NCI-H345 (cell line): ENCODE results near the gene ARIH2.
A peak's percentile ranks its signal among the peaks of the same experiment; 100 is the strongest.

Experiments used
- DNase-seq: peaks from one replicate; lab custom pipeline; 2025; lab: John Stamatoyannopoulos, UW

Gene ARIH2

GRCh38 chr3:48974076-48974864 is 55.6 kb downstream of the ARIH2 start:
- no peak for DNase-seq

- no peak for DNase-seq
These were observed 60.8 kb downstream of the ARIH2 start for GRCh38 chr3:48979451-48979850.

DNA sequence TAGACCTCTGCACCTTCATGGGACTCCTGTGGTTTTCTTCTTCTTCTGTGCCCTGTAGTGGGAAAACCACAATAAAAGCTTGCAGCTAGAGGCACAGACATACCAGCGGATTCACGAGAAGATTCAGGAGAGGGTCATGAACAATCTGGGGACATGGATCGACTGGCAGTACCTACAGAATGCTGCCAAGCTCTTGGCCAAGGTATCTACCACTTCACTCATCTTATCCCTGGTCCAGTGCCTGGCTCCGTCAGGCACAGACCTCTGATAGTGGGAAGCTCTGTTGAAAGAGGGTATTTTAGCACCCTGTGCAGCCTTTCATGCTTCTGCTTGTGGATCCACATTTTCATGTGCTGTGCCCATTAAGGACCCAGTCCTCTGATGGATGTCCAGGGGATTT is 61.7 kb downstream of the ARIH2 start:
- no peak for DNase-seq

DNA sequence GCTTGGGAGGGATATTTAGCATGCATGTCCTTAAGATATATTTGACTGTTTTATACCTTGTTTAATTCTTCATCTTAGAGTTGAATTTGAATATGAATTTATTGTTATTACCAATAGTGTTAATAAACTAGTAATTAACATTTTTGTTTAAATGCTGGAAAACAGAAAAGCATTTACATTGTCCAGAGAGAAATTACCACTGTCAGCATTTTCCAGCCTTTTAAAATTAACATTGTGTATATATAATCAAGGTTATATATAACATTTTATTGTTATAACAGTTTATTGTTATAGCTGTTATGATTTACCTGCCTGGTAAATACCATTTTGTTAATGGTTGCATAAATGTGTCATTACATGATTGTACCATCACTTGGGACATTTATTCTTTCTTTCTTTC is 63.4 kb downstream of the ARIH2 start:
- DNase-seq: no peak

GRCh38 chr3:48982686-48983085 is 64.0 kb downstream of the ARIH2 start:
- DNase-seq: no peak

GRCh38 chr3:48983096-48983495 is 64.5 kb downstream of the ARIH2 start:
- DNase-seq: no peak

DNA sequence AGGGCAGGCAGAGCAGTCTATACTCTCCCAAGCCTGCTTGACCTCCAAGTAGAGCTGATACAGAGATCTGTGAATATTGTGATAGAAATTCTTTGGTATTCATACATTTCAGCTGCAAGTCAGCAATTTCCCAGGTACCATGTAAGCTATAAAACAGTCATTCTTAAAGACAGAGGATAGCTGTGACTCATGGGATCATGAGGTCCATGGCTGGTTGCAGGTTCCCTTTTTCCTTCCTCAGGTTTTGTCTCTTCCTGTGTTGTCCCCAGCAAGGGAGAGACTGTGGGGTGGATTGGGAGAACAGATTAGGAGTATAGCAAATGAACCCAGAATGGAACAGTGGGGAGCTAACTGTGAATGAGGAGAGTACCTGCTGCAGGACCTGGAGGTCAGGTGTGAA is 66.0 kb downstream of the ARIH2 start:
- DNase-seq: no peak

DNA sequence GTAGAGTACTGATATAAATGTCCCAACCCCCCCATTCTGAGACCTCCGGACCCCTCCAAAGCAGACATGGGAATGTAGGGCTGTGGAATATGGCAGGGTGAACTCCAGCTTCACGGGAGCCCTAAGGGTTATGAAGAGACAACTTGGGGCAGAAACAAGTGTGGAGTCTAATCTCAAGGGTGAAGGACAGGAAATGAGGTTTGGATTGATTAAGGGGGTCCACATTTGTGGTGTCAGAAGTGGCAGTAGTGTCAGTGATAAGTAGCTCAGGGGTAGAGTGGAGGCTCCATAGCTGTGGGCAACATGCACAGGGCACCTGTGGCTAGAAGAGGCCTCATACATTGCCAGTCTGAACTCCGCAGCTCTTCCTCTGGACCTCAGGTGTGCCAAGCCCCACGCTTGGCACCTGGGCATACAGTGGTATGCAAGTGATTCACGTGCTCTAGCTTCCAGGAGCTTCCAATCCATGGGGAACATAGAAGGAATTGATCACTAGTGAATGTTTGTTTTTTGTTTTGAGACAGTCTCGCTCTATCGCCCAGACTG is 67.3 kb downstream of the ARIH2 start:
- no peak for DNase-seq

GRCh38 chr3:48989126-48989795 is 70.6 kb downstream of the ARIH2 start:
- peak; percentile 23 for DNase-seq

DNA sequence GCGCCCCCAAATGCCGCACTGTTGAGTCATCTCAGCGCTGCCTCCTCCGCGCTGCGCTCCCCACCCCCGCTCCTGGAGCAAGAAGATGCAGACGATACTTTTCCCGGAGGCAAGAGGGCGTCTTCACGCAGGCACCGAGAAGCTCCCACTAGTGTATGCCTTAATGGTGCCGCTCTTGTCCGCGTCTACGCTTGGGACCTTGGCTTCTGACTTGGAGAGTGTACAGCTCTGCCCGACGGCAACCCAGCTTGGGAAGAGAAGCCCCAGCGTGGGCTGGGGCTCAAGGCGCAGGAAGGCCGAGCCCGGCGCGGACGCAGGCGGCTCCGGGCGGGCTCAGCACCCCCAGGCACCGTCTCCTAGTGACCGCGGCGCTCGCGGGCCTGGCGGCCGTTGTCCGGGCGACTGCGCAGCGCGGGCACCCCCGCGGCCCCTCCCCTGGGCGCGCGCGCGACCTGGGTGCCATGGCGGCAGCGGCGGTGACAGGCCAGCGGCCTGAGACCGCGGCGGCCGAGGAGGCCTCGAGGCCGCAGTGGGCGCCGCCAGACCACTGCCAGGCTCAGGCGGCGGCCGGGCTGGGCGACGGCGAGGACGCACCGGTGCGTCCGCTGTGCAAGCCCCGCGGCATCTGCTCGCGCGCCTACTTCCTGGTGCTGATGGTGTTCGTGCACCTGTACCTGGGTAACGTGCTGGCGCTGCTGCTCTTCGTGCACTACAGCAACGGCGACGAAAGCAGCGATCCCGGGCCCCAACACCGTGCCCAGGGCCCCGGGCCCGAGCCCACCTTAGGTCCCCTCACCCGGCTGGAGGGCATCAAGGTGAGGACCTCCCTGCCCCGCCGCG is 71.4 kb downstream of the ARIH2 start, which contains the start of gene P4HTM:
P4HTM (plus strand) TSS at position 446 of the 840 bp plus-strand sequence; CDS start at position 462, 16 bp downstream.
- peak; percentile 61 for DNase-seq

DNA sequence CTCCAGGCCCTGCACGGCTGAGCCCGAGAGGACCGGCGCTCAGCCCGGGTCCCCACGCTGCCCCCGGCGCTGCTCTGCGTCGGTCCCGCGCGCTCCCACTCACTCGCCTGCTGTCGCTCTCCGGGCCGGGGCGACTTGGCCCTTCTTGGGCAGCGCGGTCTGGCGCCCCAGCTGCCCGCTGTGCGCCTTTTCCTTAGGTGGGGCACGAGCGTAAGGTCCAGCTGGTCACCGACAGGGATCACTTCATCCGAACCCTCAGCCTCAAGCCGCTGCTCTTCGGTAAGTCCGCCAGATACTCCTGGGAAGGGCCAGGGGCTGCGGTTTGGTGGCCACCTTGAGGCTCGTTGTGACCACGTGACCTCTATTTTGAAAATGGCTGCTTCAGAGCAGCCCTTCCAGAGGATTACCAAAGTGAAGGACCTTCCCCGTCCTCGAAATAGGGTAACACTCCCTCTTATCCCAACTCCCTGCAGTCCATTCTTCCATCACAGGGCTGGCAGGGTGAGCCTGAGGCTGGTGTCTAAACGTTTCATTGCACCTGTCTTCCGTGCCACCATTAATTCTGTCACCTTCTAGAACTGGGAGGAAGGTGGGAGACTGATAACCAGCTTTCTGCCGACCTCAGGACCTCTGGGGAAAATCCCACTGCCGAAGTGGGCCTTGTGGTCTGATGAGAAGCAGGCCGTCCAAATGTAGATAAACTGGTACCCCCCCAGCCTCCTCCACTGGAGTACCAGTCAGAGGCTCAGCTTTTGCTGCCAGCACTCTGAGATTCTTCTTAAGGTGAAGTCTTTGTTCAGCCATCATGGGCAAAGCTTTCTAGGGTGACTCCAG is 72.2 kb downstream of the ARIH2 start:
- peak; percentile 2 for DNase-seq

DNA sequence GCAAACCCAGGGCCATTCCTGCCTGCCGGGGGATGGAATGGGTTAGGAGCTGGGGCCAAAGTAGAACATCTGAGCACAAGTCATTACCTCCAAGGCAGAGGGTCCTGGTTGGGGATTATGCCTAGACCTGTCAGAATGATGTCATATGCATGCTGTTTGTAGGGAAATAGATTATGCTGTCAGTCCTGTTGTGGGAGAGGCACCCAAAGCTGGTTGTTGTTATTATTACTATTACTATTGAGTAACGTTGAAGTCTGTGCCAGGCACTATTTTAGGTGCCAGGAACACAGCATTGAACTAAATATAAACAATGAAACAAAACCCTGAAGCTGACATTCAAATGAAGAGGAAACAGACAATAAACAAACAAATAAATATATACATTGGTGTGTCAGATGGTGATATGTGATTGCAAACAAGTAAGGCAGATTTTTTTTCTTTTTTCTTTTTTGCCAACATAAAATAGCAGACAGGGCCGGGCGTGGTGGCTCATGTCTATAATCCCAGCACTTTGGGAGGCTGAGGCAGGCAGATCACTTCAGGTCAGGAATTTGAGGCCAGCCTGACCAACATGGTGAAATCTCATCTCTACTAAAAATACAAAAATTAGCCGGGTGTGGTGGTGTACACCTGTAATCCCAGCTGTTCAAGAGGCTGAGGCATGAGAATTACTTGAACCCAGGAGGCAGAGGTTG is 73.4 kb downstream of the ARIH2 start:
- DNase-seq: no peak

- no peak for DNase-seq
These were observed 75.2 kb downstream of the ARIH2 start for GRCh38 chr3:48993834-48994233.

- no peak for DNase-seq
These were observed 78.0 kb downstream of the ARIH2 start for GRCh38 chr3:48996640-48997039.

DNA sequence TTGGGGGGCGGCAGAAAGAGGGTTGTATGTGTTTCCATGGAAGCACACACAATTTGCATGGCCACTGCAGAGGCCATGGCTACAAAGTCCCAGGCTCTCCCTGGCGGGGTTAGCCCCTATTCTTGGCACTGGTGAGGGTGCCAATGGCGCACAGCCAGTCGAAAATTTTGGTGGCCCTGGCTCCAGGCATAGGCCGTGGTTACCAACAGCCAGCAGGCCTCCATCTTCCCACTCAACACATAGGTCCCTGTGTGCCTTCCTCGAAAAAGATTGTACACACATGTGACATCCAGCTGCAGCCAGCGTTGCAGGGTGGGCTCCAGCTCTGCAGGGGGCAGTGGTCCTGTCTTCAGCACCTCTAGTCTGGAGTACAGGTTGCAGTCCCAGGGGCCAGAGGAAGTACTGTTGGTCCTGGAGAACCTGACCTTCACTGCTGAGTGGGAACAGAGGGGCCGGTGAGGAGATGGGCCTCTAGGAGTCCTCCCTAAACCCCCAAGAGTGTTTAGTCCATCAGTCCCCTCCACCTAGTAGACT is 78.5 kb downstream of the ARIH2 start:
- no peak for DNase-seq

DNA sequence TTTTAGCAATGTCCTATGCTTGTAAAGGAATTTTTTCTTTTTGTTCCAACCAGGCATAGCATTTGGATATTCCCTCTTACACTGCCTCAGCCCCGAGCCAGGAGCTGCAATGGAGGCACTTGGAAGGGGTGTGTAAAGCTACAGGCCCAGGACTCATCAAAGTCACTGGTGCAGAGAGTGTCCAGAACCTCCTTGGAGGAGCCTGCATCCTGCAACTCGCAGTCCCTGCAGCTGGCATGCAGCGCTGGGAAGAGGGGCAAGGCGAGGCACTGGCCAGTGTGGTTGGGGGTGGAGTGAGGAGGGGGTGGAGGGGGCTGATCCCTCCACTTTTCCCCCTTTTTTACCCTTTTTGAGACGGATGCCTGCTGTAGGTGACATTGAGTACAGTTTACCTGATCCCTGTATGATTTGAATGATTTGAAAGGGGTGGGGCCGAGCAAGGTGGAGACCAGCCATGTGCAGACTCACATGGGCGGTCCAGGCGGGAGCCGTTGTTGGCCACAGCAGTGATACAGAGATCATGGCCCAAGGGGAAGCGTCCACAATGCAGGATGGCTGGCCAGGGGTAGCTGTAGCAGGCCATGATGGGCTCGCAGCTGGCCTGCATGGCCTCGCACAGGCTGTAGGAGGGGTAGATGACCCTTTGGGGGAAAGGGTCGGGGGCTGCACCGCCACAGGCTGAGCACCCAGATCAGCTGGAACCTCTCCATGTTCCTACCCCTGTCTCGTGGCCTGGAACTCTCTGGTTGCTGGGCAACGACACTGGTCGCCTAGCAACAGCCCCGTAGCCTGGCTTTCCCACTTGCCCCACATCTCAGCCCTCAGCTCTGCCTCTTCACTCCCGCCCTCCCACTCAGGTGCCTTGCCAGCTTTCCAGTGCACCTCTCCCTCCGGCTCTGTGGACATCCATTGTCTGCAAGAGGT is 79.3 kb downstream of the ARIH2 start:
- DNase-seq: peak; percentile 55

DNA sequence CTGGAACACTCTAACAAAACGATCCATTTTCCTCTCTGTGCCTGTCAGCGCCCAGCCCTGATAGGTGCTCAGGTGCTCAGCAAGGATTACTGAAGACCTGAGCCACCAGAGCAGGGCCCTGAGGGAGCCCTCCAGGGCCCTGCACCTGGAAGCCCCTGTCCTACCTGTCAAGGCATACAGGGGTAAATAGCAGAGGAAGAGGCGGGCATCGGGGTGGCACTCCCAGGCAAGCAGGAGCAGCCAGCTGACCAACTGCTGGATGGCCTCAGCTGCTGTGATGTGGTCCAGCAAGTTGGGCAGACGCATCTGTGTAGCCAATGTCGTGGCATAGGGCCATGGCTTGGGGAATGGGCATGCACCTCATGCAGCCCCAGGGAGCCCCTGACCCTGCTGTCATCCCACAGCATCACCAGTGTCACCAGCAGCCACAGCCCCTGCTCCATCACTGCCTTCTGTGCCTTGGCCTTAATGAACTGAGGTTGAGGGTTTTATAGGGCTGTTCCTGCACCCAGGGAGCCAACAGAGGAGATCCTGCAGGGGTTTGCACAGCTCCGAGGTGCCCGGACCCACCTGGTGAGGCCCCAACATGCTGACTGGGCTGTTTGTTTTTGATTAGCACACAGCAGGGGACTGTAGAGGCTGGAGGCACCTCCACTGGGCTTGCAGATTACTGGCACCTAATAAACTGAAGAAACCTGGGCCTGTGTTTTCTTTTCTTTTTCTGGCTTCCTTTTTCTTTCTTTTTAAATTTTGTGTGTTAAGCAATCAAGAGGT is 80.6 kb downstream of the ARIH2 start:
- peak; percentile 62 for DNase-seq

GRCh38 chr3:49001155-49001554 is 82.5 kb downstream of the ARIH2 start:
- DNase-seq: no peak
